A673 (cell line): Measurements from ENCODE around the gene NKAPL.

Experiments
- CTCF ChIP-seq: fragments of 300-800, 200-600 bp; sonication (generic); conservative IDR thresholded peaks from 2 replicates; pipeline ENCODE4 v1.5.1; 2017; ENCODE audit warnings: low read depth, mild to moderate bottlenecking, antibody characterized with exemption, low read length, moderate library complexity, mixed read lengths
- EZH2 ChIP-seq: fragments of 200-600 bp; sonication (generic); IDR thresholded peaks from 2 replicates; pipeline ENCODE4 v1.6.1; 2017; ENCODE audit warnings: borderline replicate concordance, low read depth, mild to moderate bottlenecking, mixed read lengths, antibody characterized with exemption, low read length; ENCODE audit not compliant: poor library complexity, severe bottlenecking

- no peak for TF ChIP-seq CTCF
- TF ChIP-seq EZH2: no peak
These were observed 33.9 kb upstream of the NKAPL start, which contains the start of gene ZSCAN9 for GRCh38 chr6:28225056-28225834.
